KMS-11 (cell line): ENCODE data around the gene DOK6.

Experiments used
- H2AFZ ChIP-seq: fragments of 200-600 bp; sonication (generic); 2 replicates; pipeline ENCODE4 v1.6.1; 2016; ENCODE audit warnings: antibody characterized with exemption, mixed run types, low read depth
- H3K27ac ChIP-seq: fragments of 200-600 bp; sonication (generic); 2 replicates; pipeline ENCODE4 v1.6.1; 2016; ENCODE audit warnings: mild to moderate bottlenecking, mixed run types
- H3K27me3 ChIP-seq: fragments of 200-600 bp; sonication (generic); 2 replicates; pipeline ENCODE4 v1.6.1; 2017; ENCODE audit warnings: mild to moderate bottlenecking, low read depth, mixed run types, moderate library complexity; ENCODE audit not compliant: insufficient read depth
- H3K36me3 ChIP-seq: fragments of 200-600 bp; sonication (generic); 2 replicates; pipeline ENCODE4 v1.6.1; 2017; ENCODE audit warnings: mild to moderate bottlenecking, mixed run types; ENCODE audit not compliant: insufficient read depth
- H3K4me1 ChIP-seq: fragments of 200-600 bp; sonication (generic); 2 replicates; pipeline ENCODE4 v1.6.1; 2016; ENCODE audit warnings: mild to moderate bottlenecking, low read depth, mixed run types; ENCODE audit not compliant: poor library complexity, severe bottlenecking
- H3K4me2 ChIP-seq: fragments of 200-600 bp; sonication (generic); 2 replicates; pipeline ENCODE4 v1.7.0; 2016; ENCODE audit warnings: mild to moderate bottlenecking, mixed run types
- H3K4me3 ChIP-seq: fragments of 200-600 bp; sonication (generic); IDR thresholded peaks from 2 replicates; pipeline ENCODE4 v1.6.1; 2017; ENCODE audit warnings: low read depth, low read length, mixed read lengths; ENCODE audit not compliant: insufficient read depth
- H3K79me2 ChIP-seq: fragments of 200-600 bp; sonication (generic); 2 replicates; pipeline ENCODE4 v1.6.1; 2016; ENCODE audit warnings: low read depth, mixed run types; ENCODE audit not compliant: insufficient read depth
- H3K9ac ChIP-seq: fragments of 200-600 bp; sonication (generic); 2 replicates; pipeline ENCODE4 v1.6.1; 2016; ENCODE audit warnings: mild to moderate bottlenecking, mixed run types
- H4K20me1 ChIP-seq: fragments of 200-600 bp; sonication (generic); 2 replicates; pipeline ENCODE4 v1.6.1; 2016; ENCODE audit warnings: mild to moderate bottlenecking, mixed run types; ENCODE audit not compliant: insufficient read depth
- CTCF ChIP-seq: fragments of 200-600 bp; sonication (generic); conservative IDR thresholded peaks from 2 replicates; pipeline ENCODE4 v1.6.1; 2017; ENCODE audit warnings: low read depth, mild to moderate bottlenecking, antibody characterized with exemption, low read length, moderate library complexity, mixed read lengths

Gene DOK6

GRCh38 chr18:69383186-69383585 lies 17.5 kb upstream of the DOK6 start:
- no peaks in the 10 kb centered on the region for H3K79me2 ChIP-seq
- no peaks in the 10 kb centered on the region for H4K20me1 ChIP-seq
- no peak overlapping the region for H2AFZ ChIP-seq
- H3K27ac ChIP-seq, result no peak overlapping the region
- no peaks in the 10 kb centered on the region for H3K27me3 ChIP-seq
- H3K4me2 ChIP-seq, result no peak overlapping the region
- no peak overlapping the region for H3K9ac ChIP-seq
- H3K36me3 ChIP-seq, result no peaks in the 10 kb centered on the region
- no peak for TF ChIP-seq CTCF
- no peaks in the 10 kb centered on the region for H3K4me1 ChIP-seq
- no peak overlapping the region for H3K4me3 ChIP-seq

DNA sequence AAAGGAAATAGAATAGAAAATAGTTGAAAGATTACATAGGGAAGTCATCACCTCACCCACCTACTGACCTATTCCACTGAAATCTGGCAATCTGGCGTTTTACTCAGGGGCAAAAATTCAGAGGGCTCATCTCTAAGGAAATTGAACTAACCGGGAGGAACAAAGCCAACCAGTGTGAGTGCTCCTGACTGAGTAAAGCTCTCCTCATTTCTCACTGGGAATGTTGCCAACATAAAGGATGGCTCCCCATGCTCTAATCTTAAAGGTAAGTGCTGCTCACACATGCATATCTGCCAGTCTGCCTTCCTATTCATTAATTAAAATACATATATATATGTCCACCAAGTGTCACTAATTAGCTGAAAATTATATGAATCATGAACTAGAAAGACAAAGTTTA lies 13.5 kb upstream of the DOK6 start:
- Histone ChIP-seq H3K36me3 (no peaks in the 10 kb centered on the region), H3K27ac (no peak overlapping the region), H3K27me3 (no peaks in the 10 kb centered on the region), H3K79me2 (no peaks in the 10 kb centered on the region), H2AFZ (no peak overlapping the region), H3K4me3 (no peak overlapping the region), H4K20me1 (no peaks in the 10 kb centered on the region), H3K4me2 (no peak overlapping the region), H3K9ac (no peak overlapping the region), H3K4me1 (no peaks in the 10 kb centered on the region)
- no peak for TF ChIP-seq CTCF

DNA sequence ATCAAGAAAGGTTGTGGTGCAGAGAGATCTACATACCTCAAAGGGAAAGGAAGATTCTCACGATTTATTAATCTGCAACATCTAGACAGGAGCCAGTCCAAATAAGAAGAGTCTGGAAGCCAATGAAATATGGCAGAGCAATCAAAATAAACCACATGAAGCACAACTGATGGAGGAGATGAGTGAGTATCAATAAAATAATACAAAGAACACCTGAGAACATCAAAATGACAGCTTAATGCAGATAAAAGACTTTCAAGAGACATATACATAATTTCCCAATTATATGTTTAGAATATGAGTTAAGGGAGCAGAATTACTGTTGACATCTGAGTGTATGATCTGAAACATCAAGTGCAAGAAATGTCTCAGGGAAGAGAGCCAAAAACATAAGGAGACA lies 12.5 kb upstream of the DOK6 start:
- H2AFZ ChIP-seq, result no peak overlapping the region
- no peaks in the 10 kb centered on the region for H3K79me2 ChIP-seq
- H3K36me3 ChIP-seq, result no peaks in the 10 kb centered on the region
- TF ChIP-seq CTCF, result no peak
- no peak overlapping the region for H3K9ac ChIP-seq
- no peaks in the 10 kb centered on the region for H4K20me1 ChIP-seq
- no peak overlapping the region for H3K27ac ChIP-seq
- no peak overlapping the region for H3K4me2 ChIP-seq
- no peaks in the 10 kb centered on the region for H3K4me1 ChIP-seq
- no peak overlapping the region for H3K4me3 ChIP-seq
- no peaks in the 10 kb centered on the region for H3K27me3 ChIP-seq

DNA sequence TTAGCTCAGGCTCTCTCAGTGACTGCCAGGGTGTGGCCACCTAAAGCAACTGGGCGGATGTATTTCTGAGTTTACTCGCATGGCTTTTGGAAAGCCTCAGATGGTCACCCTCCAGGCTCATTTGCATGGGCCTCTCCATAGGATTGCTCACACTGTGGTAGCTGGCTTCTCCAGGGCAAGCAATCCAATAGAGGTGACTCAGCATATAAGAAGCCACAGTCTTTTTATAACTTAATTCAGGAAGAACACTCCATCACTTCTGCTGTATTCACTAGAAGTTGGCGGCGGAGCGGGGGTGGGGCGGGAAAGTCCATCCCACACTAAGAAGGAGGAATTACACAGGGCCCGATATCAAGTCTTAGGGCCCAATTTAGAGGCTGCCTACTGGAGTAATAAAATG lies 3.6 kb upstream of the DOK6 start:
- TF ChIP-seq CTCF, result no peak
- no peak overlapping the region for H3K4me2 ChIP-seq

GRCh38 chr18:69399253-69399652 lies 1.4 kb upstream of the DOK6 start:
- no peak for TF ChIP-seq CTCF
- no peaks in the 10 kb centered on the region for H4K20me1 ChIP-seq
- no peaks in the 10 kb centered on the region for H3K27me3 ChIP-seq
- H3K27ac ChIP-seq, result no peak overlapping the region
- no peak overlapping the region for H3K4me3 ChIP-seq
- H3K79me2 ChIP-seq, result no peaks in the 10 kb centered on the region
- no peak overlapping the region for H3K9ac ChIP-seq
- H3K4me2 ChIP-seq, result no peak overlapping the region
- peaks cover 3% of the 10 kb centered on the region for H3K4me1 ChIP-seq
- no peak overlapping the region for H2AFZ ChIP-seq
- H3K36me3 ChIP-seq, result no peaks in the 10 kb centered on the region

More for the DNA sequence above, 3.6 kb upstream of the DOK6 start:
- H3K4me3 ChIP-seq, result no peak overlapping the region
- H2AFZ ChIP-seq, result no peak overlapping the region
- no peaks in the 10 kb centered on the region for H3K36me3 ChIP-seq
- H3K27ac ChIP-seq, result no peak overlapping the region
- H3K79me2 ChIP-seq, result no peaks in the 10 kb centered on the region
- no peak overlapping the region for H3K9ac ChIP-seq
- H3K4me1 ChIP-seq, result peaks cover 3% of the 10 kb centered on the region
- no peaks in the 10 kb centered on the region for H3K27me3 ChIP-seq
- H4K20me1 ChIP-seq, result no peaks in the 10 kb centered on the region
